Muscle layer of duodenum (tissue), 2 donors: ENCODE measurements around the gene LNX1.

Source experiments
- H3K27ac ChIP-seq: one replicate; pipeline ENCODE4 v1.7.0; 2013; ENCODE audit warnings: mild to moderate bottlenecking, low read length
- H3K27me3 ChIP-seq: one replicate; pipeline ENCODE4 v1.7.0; 2013; ENCODE audit warnings: low read depth, mild to moderate bottlenecking, control low read depth, low read length
- H3K36me3 ChIP-seq, 2 donors: one replicate each; pipeline ENCODE4 v1.7.0; 2013; ENCODE audit warnings: low read length in 2 of 2, control low read depth in 1 of 2, mild to moderate bottlenecking in 1 of 2; ENCODE audit not compliant: insufficient read depth in 2 of 2, control insufficient read depth in 1 of 2
- H3K4me1 ChIP-seq, 2 donors: one replicate each; pipeline ENCODE4 v1.7.0; 2013; ENCODE audit warnings: low read length in 2 of 2, mild to moderate bottlenecking in 2 of 2, control low read depth in 1 of 2, moderate library complexity in 1 of 2; ENCODE audit not compliant: insufficient read depth in 2 of 2, control insufficient read depth in 1 of 2
- H3K4me3 ChIP-seq, 2 donors: one replicate each; pipeline ENCODE4 v1.7.0; 2013; ENCODE audit warnings: low read length in 2 of 2, low read depth in 1 of 2, mild to moderate bottlenecking in 1 of 2
- H3K9me3 ChIP-seq, 2 donors: one replicate each; pipeline ENCODE4 v1.7.0; 2013; ENCODE audit warnings: low read length in 2 of 2, control low read depth in 1 of 2, mild to moderate bottlenecking in 1 of 2; ENCODE audit not compliant: control insufficient read depth in 1 of 2
- donor health status: healthy.

LNX1 gene

GRCh38 chr4:53510321-53510720 is 81.0 kb downstream of the LNX1 start:
- Histone ChIP-seq H3K9me3 (no peaks in the 10 kb centered on the region), H3K4me3 (no peak overlapping the region), H3K4me1 (no peaks in the 10 kb centered on the region), H3K36me3 (peaks cover 0 to 5% of the 10 kb centered on the region in 2 donors), H3K27me3 (no peaks in the 10 kb centered on the region), H3K27ac (no peak overlapping the region)

- Histone ChIP-seq H3K27me3 (no peaks in the 10 kb centered on the region), H3K27ac (no peak overlapping the region), H3K4me3 (no peak overlapping the region), H3K4me1 (no peaks in the 10 kb centered on the region), H3K36me3 (peaks cover 0 to 5% of the 10 kb centered on the region in 2 donors), H3K9me3 (no peaks in the 10 kb centered on the region)
Observed at GRCh38 chr4:53508446-53508845, 82.8 kb downstream of the LNX1 start.

- no peaks in the 10 kb centered on the region for H3K9me3 ChIP-seq
- H3K4me3 ChIP-seq = no peak overlapping the region
- H3K4me1 ChIP-seq = no peaks in the 10 kb centered on the region
- H3K27ac ChIP-seq = no peak overlapping the region
- H3K36me3 ChIP-seq = peaks cover 0 to 5% of the 10 kb centered on the region in 2 donors
- no peaks in the 10 kb centered on the region for H3K27me3 ChIP-seq
Observed at GRCh38 chr4:53507671-53508286, 83.5 kb downstream of the LNX1 start.

GRCh38 chr4:53507058-53507457 is 84.2 kb downstream of the LNX1 start:
- Histone ChIP-seq H3K4me1 (no peaks in the 10 kb centered on the region), H3K27me3 (no peaks in the 10 kb centered on the region), H3K9me3 (no peaks in the 10 kb centered on the region), H3K27ac (no peak overlapping the region), H3K36me3 (peaks cover 0 to 5% of the 10 kb centered on the region in 2 donors), H3K4me3 (no peak overlapping the region)

- H3K27me3 ChIP-seq = no peaks in the 10 kb centered on the region
- H3K9me3 ChIP-seq = no peaks in the 10 kb centered on the region
Observed at GRCh38 chr4:53505947-53506346, 85.3 kb downstream of the LNX1 start.

GRCh38 chr4:53502094-53502493 is 89.2 kb downstream of the LNX1 start:
- Histone ChIP-seq H3K27me3 (no peaks in the 10 kb centered on the region), H3K36me3 (no peaks in the 10 kb centered on the region), H3K27ac (no peak overlapping the region), H3K9me3 (no peaks in the 10 kb centered on the region), H3K4me3 (no peak overlapping the region), H3K4me1 (peaks cover 0 to 3% of the 10 kb centered on the region in 2 donors)

More at GRCh38 chr4:53505947-53506346, 85.3 kb downstream of the LNX1 start:
- Histone ChIP-seq H3K4me3 (no peak overlapping the region), H3K36me3 (peaks cover 0 to 5% of the 10 kb centered on the region in 2 donors), H3K27ac (no peak overlapping the region), H3K4me1 (no peaks in the 10 kb centered on the region)

- no peaks in the 10 kb centered on the region for H3K27me3 ChIP-seq
- no peaks in the 10 kb centered on the region for H3K36me3 ChIP-seq
- no peaks in the 10 kb centered on the region for H3K9me3 ChIP-seq
- H3K27ac ChIP-seq = no peak overlapping the region
- H3K4me1 ChIP-seq = peaks cover 0 to 5% of the 10 kb centered on the region in 2 donors
- no peak overlapping the region for H3K4me3 ChIP-seq
Observed at GRCh38 chr4:53501561-53501960, 89.7 kb downstream of the LNX1 start.

GRCh38 chr4:53500546-53500945 is 90.7 kb downstream of the LNX1 start:
- H3K27me3 ChIP-seq = no peaks in the 10 kb centered on the region
- H3K4me1 ChIP-seq = peaks cover 0 to 5% of the 10 kb centered on the region in 2 donors
- no peak overlapping the region for H3K4me3 ChIP-seq
- no peaks in the 10 kb centered on the region for H3K9me3 ChIP-seq
- no peaks in the 10 kb centered on the region for H3K36me3 ChIP-seq
- H3K27ac ChIP-seq = no peak overlapping the region

GRCh38 chr4:53499791-53500190 is 91.5 kb downstream of the LNX1 start:
- no peaks in the 10 kb centered on the region for H3K36me3 ChIP-seq
- no peaks in the 10 kb centered on the region for H3K9me3 ChIP-seq
- peaks cover 0 to 5% of the 10 kb centered on the region in 2 donors for H3K4me1 ChIP-seq
- H3K27ac ChIP-seq = no peak overlapping the region
- H3K4me3 ChIP-seq = no peak overlapping the region
- H3K27me3 ChIP-seq = no peaks in the 10 kb centered on the region

- Histone ChIP-seq H3K36me3 (no peaks in the 10 kb centered on the region), H3K27ac (no peak overlapping the region), H3K9me3 (no peaks in the 10 kb centered on the region), H3K4me3 (no peak overlapping the region), H3K27me3 (no peaks in the 10 kb centered on the region), H3K4me1 (peaks cover 0 to 5% of the 10 kb centered on the region in 2 donors)
Observed at GRCh38 chr4:53498706-53499105, 92.6 kb downstream of the LNX1 start.

- no peak overlapping the region for H3K27ac ChIP-seq
- no peaks in the 10 kb centered on the region for H3K9me3 ChIP-seq
- H3K4me3 ChIP-seq = no peak overlapping the region
- H3K36me3 ChIP-seq = no peaks in the 10 kb centered on the region
- peaks cover 0 to 5% of the 10 kb centered on the region in 2 donors for H3K4me1 ChIP-seq
- H3K27me3 ChIP-seq = no peaks in the 10 kb centered on the region
Observed at GRCh38 chr4:53497487-53498244, 93.6 kb downstream of the LNX1 start.
